ENCODE measurements around the gene CAMK2B. TPM values are rescaled to one million over a fixed set of nuclear protein-coding genes. Genes with fewer than 3 reads are reported as not detected.
A peak's percentile ranks its signal among the peaks of the same experiment; 100 is the strongest.

The CAMK2B gene
- total and polyA plus RNA-seq, 2 of the 13 experiments (the other 11 are each of a cell fraction or from before 2014, with no cell fraction given), result 0.27 to 0.48 TPM

- no peaks in the 10 kb centered on the region for H3K9me3 ChIP-seq (ENCODE audit: low read length)
- H3K27me3 ChIP-seq (ENCODE audit: control insufficient read depth in 1 of 2, insufficient read depth in 2 of 2, low read length in 2 of 2), result 0 out of 5 replicates have a peak, but pooled peaks cover 0 to 3% of the 10 kb centered on the region in 2 experiments
- no peaks in the 10 kb centered on the region for H3K4me1 ChIP-seq (ENCODE audit: insufficient read depth, low read length)
- FAIRE-seq (no peak), ATAC-seq (no peak), DNase-seq (ENCODE audit: low spot score) (no peak)
- no peak overlapping the region for H2AFZ ChIP-seq (ENCODE audit: low read length)
- no peaks in the 10 kb centered on the region for H4K20me1 ChIP-seq (ENCODE audit: insufficient read depth, low read length)
- in situ Hi-C loops (cut with HindIII; ENCODE audit: extremely low pct_ligation_motif_present, low pct_unique_long_range_greater_than_20kb), result no loop called here
- H3K4me3 ChIP-seq (replicated peaks in 1 of 3; ENCODE audit: insufficient read depth in 1 of 3, low read depth in 2 of 3, low read length in 3 of 3), result no peak overlapping the region
- no peaks in the 10 kb centered on the region for H3K36me3 ChIP-seq (replicated peaks in 1 of 2; ENCODE audit: control insufficient read depth in 1 of 2, insufficient read depth in 2 of 2, low read length in 2 of 2)
- TF ChIP-seq ZBTB37 (CRISPR knock-in tag; IDR thresholded peaks at IDR 0.05) (no peak), ZSCAN20 (CRISPR knock-in tag; IDR thresholded peaks at IDR 0.05; ENCODE audit: borderline replicate concordance) (no peak), THAP8 (CRISPR knock-in tag; IDR thresholded peaks at IDR 0.05; ENCODE audit: borderline replicate concordance) (no peak)
- ChIA-PET POLR2A (no interaction called here), CTCF (ENCODE audit: low intra/inter-chr PET ratio, low total read pairs) (no interaction called here)
- H3K27ac ChIP-seq (ENCODE audit: extremely low read length, insufficient read depth, low read length), result no peak overlapping the region
- no peak overlapping the region for H3K4me2 ChIP-seq (ENCODE audit: low read depth, low read length)
- no peaks in the 10 kb centered on the region for H3K79me2 ChIP-seq (ENCODE audit: insufficient read depth, low read length)
- no peak overlapping the region for H3K9ac ChIP-seq (ENCODE audit: insufficient read depth, low read depth, low read length)
- intact Hi-C loops (cut with micrococcal nuclease; ENCODE audit: unreplicated experiment), result no loop called here
- BruUV-seq (replicated peaks), result no TSS peak
These were observed 22.2 kb upstream of the CAMK2B start for GRCh38 chr7:44347546-44348114.

GRCh38 chr7:44346063-44346462 is 20.7 kb upstream of the CAMK2B start:
- H3K27ac ChIP-seq (ENCODE audit: extremely low read length, insufficient read depth, low read length), result no peak overlapping the region
- no peaks in the 10 kb centered on the region for H3K36me3 ChIP-seq (replicated peaks in 1 of 2; ENCODE audit: control insufficient read depth in 1 of 2, insufficient read depth in 2 of 2, low read length in 2 of 2)
- no peaks in the 10 kb centered on the region for H3K4me1 ChIP-seq (ENCODE audit: insufficient read depth, low read length)
- no peak overlapping the region for H3K4me2 ChIP-seq (ENCODE audit: low read depth, low read length)
- H3K79me2 ChIP-seq (ENCODE audit: insufficient read depth, low read length), result no peaks in the 10 kb centered on the region
- no peaks in the 10 kb centered on the region for H4K20me1 ChIP-seq (ENCODE audit: insufficient read depth, low read length)
- TF ChIP-seq CEBPB (IDR thresholded peaks at IDR 0.05; ENCODE audit: borderline replicate concordance, low read depth, low read length) (peak; percentile 59), ZBTB7B (CRISPR knock-in tag; IDR thresholded peaks at IDR 0.05) (no peak)
- DNase-seq (ENCODE audit: low spot score) (no peak), FAIRE-seq (no peak), ATAC-seq (no peak)
- no peak overlapping the region for H3K4me3 ChIP-seq (replicated peaks in 1 of 3; ENCODE audit: insufficient read depth in 1 of 3, low read depth in 2 of 3, low read length in 3 of 3)
- ChIA-PET POLR2A (no interaction called here), CTCF (ENCODE audit: low intra/inter-chr PET ratio, low total read pairs) (no interaction called here)
- no peak overlapping the region for H2AFZ ChIP-seq (ENCODE audit: low read length)
- H3K9ac ChIP-seq (ENCODE audit: insufficient read depth, low read depth, low read length), result no peak overlapping the region
- intact Hi-C loops (cut with micrococcal nuclease; ENCODE audit: unreplicated experiment) (no loop called here), in situ Hi-C loops (cut with HindIII; ENCODE audit: extremely low pct_ligation_motif_present, low pct_unique_long_range_greater_than_20kb) (no loop called here)
- 0 out of 5 replicates have a peak, but pooled peaks cover 0 to 3% of the 10 kb centered on the region in 2 experiments for H3K27me3 ChIP-seq (ENCODE audit: control insufficient read depth in 1 of 2, insufficient read depth in 2 of 2, low read length in 2 of 2)
- BruUV-seq (replicated peaks), result no TSS peak
- H3K9me3 ChIP-seq (ENCODE audit: low read length), result no peaks in the 10 kb centered on the region
- WGBS (ENCODE audit: low lambda C conversion rate), result 22% methylated on average over 2 of the region's 2 CpGs
